ENCODE measurements around the gene ID3.
"Not testable (repeated sequence)": the region's sequence is repeated elsewhere in the genome, so short reads cannot be mapped to it uniquely, and the experiment has no call there.

The ID3 gene

DNA sequence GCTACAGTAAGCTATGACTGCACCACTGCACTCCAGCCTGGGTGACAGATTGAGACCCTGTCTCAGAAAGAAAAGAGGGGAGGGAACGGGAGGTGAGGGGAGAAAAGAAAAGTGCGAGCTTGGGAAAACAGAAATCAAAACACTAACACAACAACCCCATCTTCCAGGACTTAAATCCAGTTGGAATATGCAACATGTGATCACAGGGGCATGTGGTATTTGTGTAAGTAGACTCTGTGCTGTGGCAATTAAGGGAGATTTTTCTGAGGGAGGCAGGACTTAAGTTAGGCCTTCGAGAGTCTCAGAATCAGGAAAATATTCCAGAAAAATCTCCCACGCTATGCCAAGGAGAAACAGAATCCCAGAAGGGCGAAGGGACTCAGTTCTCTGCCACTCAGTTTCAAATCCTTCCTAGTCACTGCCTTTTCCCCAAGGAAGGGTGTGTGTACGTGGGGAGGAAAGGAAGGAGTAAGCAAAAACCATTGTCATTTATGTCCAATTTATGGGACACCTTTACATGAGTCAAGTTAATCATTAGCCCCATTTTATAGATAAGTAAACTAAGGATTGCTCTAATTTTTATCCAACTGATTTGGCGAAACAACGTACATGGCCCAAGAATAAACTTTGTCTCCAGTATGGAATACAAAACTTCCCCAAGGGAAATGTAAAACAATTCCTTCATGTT is 12.3 kb downstream of the ID3 start:
- DNase-seq = no peak

DNA sequence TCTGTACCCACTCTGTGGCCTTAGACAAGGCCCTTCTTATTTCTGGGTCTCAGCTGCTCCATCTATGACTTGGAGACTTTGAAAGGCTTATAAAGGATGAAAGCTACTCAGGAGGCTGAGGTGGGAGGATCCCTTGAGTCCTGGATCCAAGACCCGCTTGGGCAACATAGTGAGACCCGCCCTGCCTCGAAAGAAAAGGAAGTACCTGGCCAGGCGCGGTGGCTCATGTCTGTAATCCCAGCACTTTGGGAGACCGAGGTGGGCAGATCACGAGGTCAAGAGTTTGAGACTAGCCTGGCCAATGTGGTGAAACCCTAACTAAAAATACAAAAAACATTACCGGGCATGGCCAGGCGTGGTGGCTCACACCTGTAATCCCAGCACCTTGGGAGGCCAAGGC is 13.4 kb downstream of the ID3 start:
- no peak for DNase-seq

- DNase-seq = peak; percentile 40
These were observed 14.6 kb downstream of the ID3 start for GRCh38 chr1:23544444-23545389.

- DNase-seq = no peak
These were observed 15.4 kb downstream of the ID3 start for GRCh38 chr1:23543707-23544443.

GRCh38 chr1:23542940-23543339 is 16.4 kb downstream of the ID3 start:
- DNase-seq = not testable (repeated sequence)

- peak; percentile 51 for DNase-seq
These were observed 19.5 kb downstream of the ID3 start for GRCh38 chr1:23539698-23540266.

GRCh38 chr1:23537296-23537973 is 21.9 kb downstream of the ID3 start:
- DNase-seq = no peak

DNA sequence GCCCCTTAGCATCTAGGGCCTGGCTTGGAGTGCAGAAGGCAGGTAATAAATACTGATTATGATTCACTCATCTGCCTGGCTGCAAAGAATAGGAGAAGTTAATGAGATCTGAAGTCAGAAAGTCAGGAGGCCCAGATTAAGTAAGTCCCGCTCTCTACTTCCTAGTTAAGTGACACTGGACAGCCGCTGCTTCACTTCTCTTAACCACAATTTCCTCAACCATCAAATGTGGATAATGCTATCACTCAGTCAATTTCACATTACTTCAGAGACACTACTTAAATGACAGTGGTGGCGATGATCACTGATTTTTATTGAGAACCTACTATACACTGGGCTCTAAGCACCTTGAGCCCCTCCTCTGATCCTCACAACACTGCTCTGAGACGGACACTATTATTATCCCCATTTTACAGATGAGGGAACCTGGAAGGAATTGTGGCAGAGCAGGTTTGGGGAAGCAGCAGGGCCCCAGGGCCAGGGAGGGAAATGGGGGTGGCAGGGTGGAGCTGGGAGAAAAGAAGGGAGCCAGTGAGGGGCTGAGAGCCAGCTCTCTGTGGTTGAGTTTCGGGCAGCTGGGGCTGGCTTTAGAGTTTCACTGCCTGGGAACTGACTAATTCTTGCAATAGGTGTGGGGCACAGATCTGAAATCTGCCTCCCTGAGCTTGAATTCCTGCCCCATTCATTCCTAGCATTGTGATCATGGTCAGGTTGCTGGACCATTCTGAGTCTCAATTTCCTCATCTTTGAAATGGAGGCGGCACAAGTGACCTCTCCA is 25.9 kb downstream of the ID3 start:
- DNase-seq = no peak

DNA sequence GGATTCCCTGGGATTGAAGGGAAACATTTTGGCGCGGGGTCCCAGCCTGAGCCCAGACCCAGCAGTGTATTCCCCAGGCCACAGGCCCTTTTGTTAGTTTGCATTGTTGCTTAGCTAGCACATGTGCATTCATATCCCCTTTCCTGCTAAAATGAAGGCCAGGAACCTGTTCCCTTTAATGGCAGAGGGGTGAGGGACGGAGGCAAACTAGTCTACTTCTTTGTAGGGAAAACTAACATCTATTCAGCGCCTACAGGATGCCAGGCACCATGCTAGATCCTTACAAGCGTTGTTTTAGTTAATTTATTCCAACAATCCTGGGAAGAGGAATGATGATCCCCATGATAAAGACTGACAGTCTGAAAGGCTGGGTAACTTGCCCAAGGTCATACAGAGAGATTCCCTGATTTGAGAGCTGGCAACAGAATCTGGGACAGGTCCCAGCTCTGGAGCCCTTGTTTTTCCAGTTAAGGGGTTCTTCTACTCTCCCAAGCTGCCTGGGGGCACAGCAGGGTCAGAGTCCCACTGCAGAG is 27.7 kb downstream of the ID3 start:
- no peak for DNase-seq

DNA sequence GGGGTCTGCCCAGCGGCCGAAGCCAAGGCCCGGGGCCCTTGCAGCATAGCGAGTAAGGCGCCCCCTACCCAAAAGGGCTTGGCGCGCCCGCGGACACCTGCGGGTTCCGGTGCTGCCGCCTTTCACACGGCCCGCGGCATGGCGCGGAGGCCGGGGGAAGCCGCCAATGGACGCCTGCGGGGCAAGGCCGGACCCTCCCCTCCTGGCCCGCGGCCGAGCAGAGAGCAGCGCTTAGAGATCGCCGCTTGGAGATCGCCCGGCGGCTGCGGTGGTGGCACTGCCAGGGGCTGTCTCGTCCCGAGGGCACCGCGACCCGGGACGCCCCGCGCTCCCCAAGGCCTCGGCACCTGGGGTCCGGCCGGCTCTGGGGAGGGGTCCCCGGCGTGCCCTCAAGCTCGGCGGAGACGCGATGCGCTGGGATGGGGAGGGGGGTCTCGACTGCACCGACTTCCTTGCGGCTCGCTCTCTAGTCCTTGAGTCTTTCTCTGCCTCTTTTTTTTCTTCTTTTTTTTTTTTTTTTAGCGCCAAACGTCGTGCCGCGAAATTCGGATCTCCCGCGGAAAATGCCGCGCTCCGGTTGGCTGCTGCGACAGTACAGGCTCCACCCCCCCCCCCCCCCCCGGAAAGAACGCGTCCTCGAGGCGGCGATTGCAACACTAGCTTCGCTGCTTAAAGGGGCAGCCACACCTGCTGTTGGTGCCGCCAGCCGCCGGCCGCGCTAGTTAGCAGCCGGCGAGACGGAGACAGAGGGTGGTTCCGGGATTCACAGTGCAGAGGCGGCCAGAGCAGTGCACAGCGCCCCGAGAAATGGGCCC is 28.3 kb downstream of the ID3 start, which contains the start of gene E2F2:
E2F2 (minus strand) TSS at position 487 of the 815 bp plus-strand sequence; CDS start at position 47, 440 bp downstream.
- DNase-seq = peak; percentile 38

GRCh38 chr1:23530087-23530746 is 29.1 kb downstream of the ID3 start:
- DNase-seq = no peak

- no peak for DNase-seq
These were observed 29.9 kb downstream of the ID3 start for GRCh38 chr1:23529146-23530086.

DNA sequence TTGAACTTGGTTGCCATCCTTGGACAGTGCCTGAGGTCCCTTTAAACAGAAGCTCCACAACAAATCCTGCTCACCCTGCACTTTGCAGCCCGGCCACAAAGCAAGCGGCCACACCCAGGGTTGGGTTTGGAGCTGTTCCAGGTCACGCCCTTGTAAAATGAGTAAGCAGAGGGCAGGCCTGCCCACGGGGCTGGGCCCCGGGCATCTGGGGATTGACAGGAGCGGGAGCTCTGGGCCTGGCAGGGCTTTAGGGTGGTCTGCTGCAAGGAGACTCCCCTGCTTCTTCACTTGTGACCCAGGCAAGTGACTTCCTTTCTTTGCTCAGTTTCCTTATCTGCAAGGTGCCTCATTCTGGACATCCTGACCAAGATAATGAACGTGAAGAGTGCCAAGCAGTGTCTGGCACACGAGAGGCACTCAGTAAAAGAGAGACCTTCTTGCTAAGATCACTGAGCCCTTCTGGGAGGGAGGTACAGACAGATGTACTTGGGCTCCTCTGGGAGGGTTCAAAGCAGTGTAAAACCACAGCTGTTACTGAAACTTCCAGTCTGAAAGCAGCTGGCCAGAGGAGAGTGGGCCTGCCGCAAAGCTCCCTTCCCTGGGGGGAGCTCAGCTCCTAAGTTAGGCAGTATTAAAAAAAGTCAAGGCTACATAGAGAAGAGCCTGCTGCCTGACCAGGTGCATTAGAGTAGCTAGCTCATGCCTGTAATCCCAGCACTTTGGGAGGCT is 30.9 kb downstream of the ID3 start:
- peak; percentile 72 for DNase-seq

- no peak for DNase-seq
These were observed 31.4 kb downstream of the ID3 start for GRCh38 chr1:23527900-23528249.

GRCh38 chr1:23527366-23527765 is 31.9 kb downstream of the ID3 start:
- DNase-seq = no peak

- no peak for DNase-seq
These were observed 32.8 kb downstream of the ID3 start for GRCh38 chr1:23526329-23527041.

- no peak for DNase-seq
These were observed 33.6 kb downstream of the ID3 start for GRCh38 chr1:23525558-23526250.
